GM10266 (cell line): ENCODE measurements around the gene WHRN.

Source experiments
- DNase-seq: peaks from one replicate; pipeline ENCODE4 v3.0.0; 2012; ENCODE audit errors: extremely low spot score
- CTCF ChIP-seq: IDR thresholded peaks from 2 replicates; pipeline ENCODE4 v1.5.1; 2012; ENCODE audit warnings: mild to moderate bottlenecking, low read depth; ENCODE audit not compliant: control insufficient read depth, insufficient read depth; ENCODE audit errors: missing control alignments

WHRN gene

GRCh38 chr9:114465417-114465816, 39.9 kb downstream of the WHRN start:
- no peak for TF ChIP-seq CTCF
- DNase-seq: no peak

GRCh38 chr9:114464281-114465051, 40.8 kb downstream of the WHRN start:
- TF ChIP-seq CTCF: no peak
- no peak for DNase-seq

GRCh38 chr9:114462791-114463190, 42.5 kb downstream of the WHRN start:
- DNase-seq: no peak
- no peak for TF ChIP-seq CTCF

- DNase-seq: no peak
- no peak for TF ChIP-seq CTCF
Observed at GRCh38 chr9:114461468-114461867, 43.8 kb downstream of the WHRN start.

- no peak for DNase-seq
- no peak for TF ChIP-seq CTCF
Observed at GRCh38 chr9:114460513-114461199, 44.6 kb downstream of the WHRN start.

- no peak for DNase-seq
- TF ChIP-seq CTCF: no peak
Observed at GRCh38 chr9:114459464-114459863, 45.8 kb downstream of the WHRN start.

- DNase-seq: no peak
- TF ChIP-seq CTCF: no peak
Observed at GRCh38 chr9:114456929-114457328, 48.3 kb downstream of the WHRN start.
